ENCODE measurements around the gene VPS13D.

VPS13D gene

GRCh38 chr1:12490532-12491142 lies 260.8 kb downstream of the VPS13D start:
- H3K27me3 Mint-ChIP-seq, result no peaks in the 10 kb centered on the region

GRCh38 chr1:12491656-12492055 lies 261.8 kb downstream of the VPS13D start:
- H3K9me3 Mint-ChIP-seq, result no peaks in the 10 kb centered on the region
- no peaks in the 10 kb centered on the region for H3K27me3 Mint-ChIP-seq
- ATAC-seq (replicated peaks; ENCODE audit: extremely low read depth, poor library complexity, severe bottlenecking) (no peak), DNase-seq (ENCODE audit: low spot score in 2 of 2) (no peak)
- peaks cover 8% of the 10 kb centered on the region for H3K36me3 Mint-ChIP-seq (ENCODE audit: insufficient read depth)
- peaks cover 7% of the 10 kb centered on the region for H3K4me1 Mint-ChIP-seq
- no peak overlapping the region for H3K4me3 Mint-ChIP-seq
- no peak overlapping the region for H3K27ac Mint-ChIP-seq (ENCODE audit: low read depth)

More at GRCh38 chr1:12490532-12491142, 260.8 kb downstream of the VPS13D start:
- ATAC-seq (replicated peaks; ENCODE audit: extremely low read depth, poor library complexity, severe bottlenecking) (no peak), DNase-seq (ENCODE audit: low spot score in 2 of 2) (no peak)
- peaks cover 12% of the 10 kb centered on the region for H3K4me1 Mint-ChIP-seq
- H3K36me3 Mint-ChIP-seq (ENCODE audit: insufficient read depth), result peaks cover 10% of the 10 kb centered on the region
- peak overlapping the region; percentile 55 for H3K27ac Mint-ChIP-seq (ENCODE audit: low read depth)
- no peak overlapping the region for H3K4me3 Mint-ChIP-seq
- H3K9me3 Mint-ChIP-seq, result no peaks in the 10 kb centered on the region

DNA sequence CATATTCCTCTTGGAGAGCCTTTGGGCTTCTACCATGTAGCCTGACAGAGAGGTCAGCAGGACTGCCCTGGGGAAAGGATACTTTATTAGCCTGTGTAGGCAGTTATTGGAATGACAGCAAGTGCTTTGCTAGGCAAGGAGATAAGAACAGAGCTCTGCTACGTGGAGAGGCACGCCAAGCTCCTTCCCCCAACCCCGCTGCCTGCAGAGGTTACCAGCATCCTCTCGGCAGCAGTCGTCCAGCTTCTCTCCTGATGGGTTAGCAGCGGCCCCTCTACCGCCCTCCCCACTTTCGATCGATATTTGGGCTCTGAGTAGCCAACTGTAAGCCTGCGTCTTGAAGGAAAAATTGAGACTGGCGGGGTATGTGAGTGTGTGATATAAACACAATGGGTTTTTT lies 265.9 kb downstream of the VPS13D start:
- Mint-ChIP-seq H3K27ac (ENCODE audit: low read depth) (no peak overlapping the region), H3K4me3 (no peak overlapping the region), H3K27me3 (no peaks in the 10 kb centered on the region), H3K4me1 (no peaks in the 10 kb centered on the region), H3K36me3 (ENCODE audit: insufficient read depth) (peaks cover 15% of the 10 kb centered on the region), H3K9me3 (no peaks in the 10 kb centered on the region)
- ATAC-seq (replicated peaks; ENCODE audit: extremely low read depth, poor library complexity, severe bottlenecking) (no peak), DNase-seq (ENCODE audit: low spot score in 2 of 2) (no peak)

DNA sequence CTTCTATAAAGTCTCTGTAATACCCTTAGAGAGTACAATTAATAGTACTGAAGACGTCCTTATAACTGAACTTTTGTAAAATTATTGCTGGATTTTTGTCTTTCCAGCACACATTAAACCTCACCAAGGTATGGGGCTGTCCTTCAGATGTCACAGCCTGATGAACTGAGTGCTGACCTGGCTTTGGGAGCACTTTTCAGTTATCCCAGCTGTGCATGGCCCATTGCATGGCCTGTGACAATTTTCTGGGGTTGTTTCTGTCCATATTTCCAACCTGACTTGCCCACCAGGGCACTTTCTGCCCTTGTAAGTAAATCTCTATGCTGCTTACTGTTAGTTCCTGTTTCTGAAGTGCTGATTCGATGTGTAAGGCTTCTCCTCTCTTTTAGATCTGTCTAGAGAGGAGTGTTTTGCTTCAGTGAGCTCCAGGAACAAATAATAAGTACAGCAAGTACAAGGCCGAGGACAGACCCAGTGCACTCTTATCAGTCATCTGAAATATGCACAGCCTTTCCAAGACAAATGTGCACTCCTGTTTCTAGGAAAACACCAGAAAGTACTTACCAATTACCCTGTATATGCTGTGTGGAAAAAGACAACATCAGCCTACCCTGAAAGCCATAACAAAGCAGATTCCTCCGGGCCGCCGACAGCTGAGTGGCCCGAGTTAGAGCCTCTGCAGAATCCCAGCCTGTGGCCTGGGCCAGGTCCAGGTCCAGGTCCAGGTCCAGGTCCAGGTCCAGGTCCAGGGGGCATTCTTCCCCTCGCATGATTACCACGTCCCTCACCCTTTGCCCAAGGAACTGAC lies 266.5 kb downstream of the VPS13D start:
- ATAC-seq (replicated peaks; ENCODE audit: extremely low read depth, poor library complexity, severe bottlenecking), result no peak
- Mint-ChIP-seq H3K36me3 (ENCODE audit: insufficient read depth) (peaks cover 15% of the 10 kb centered on the region), H3K27ac (ENCODE audit: low read depth) (no peak overlapping the region)

GRCh38 chr1:12499539-12500240 lies 269.9 kb downstream of the VPS13D start:
- no peak overlapping the region for H3K27ac Mint-ChIP-seq (ENCODE audit: low read depth)
- H3K36me3 Mint-ChIP-seq (ENCODE audit: insufficient read depth), result peaks cover 26% of the 10 kb centered on the region
- H3K4me1 Mint-ChIP-seq, result peaks cover 15% of the 10 kb centered on the region
- no peak overlapping the region for H3K4me3 Mint-ChIP-seq
- no peak for DNase-seq (ENCODE audit: low spot score in 2 of 2)
- H3K27me3 Mint-ChIP-seq, result no peaks in the 10 kb centered on the region
- no peaks in the 10 kb centered on the region for H3K9me3 Mint-ChIP-seq
- no peak for ATAC-seq (replicated peaks; ENCODE audit: extremely low read depth, poor library complexity, severe bottlenecking)

More for the DNA sequence above, 266.5 kb downstream of the VPS13D start:
- no peak overlapping the region for H3K4me3 Mint-ChIP-seq
- no peaks in the 10 kb centered on the region for H3K27me3 Mint-ChIP-seq
- no peak for DNase-seq (ENCODE audit: low spot score in 2 of 2)
- H3K4me1 Mint-ChIP-seq, result no peaks in the 10 kb centered on the region
- no peaks in the 10 kb centered on the region for H3K9me3 Mint-ChIP-seq

DNA sequence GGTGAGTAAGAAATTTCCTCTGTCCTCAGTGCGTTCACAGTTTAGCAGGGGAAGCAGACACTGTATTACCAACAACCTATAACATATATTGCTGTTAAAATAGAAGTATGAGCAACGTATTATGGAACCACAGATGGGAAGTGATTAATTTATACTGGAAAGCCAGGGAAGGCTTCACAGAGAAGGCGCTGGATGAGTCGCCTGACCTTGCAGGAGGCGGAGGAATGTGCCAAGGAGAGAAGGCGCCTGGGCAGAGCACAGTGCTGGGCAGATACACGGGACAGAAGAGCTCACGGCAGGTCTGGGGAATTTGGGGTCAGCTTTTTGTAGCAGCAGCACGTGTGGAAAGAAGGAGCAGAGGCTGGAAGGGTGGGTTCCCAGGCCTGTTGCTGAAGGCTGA lies 271.8 kb downstream of the VPS13D start:
- ATAC-seq (replicated peaks; ENCODE audit: extremely low read depth, poor library complexity, severe bottlenecking) (no peak), DNase-seq (ENCODE audit: low spot score in 2 of 2) (no peak)
- Mint-ChIP-seq H3K27ac (ENCODE audit: low read depth) (peak overlapping the region; percentile 90), H3K36me3 (ENCODE audit: insufficient read depth) (peaks cover 31% of the 10 kb centered on the region), H3K27me3 (no peaks in the 10 kb centered on the region), H3K4me3 (no peak overlapping the region), H3K9me3 (no peaks in the 10 kb centered on the region), H3K4me1 (peaks cover 15% of the 10 kb centered on the region)

- no peak overlapping the region for H3K4me3 Mint-ChIP-seq
- H3K27me3 Mint-ChIP-seq, result no peaks in the 10 kb centered on the region
- no peaks in the 10 kb centered on the region for H3K9me3 Mint-ChIP-seq
- H3K4me1 Mint-ChIP-seq, result peaks cover 15% of the 10 kb centered on the region
- H3K36me3 Mint-ChIP-seq (ENCODE audit: insufficient read depth), result peaks cover 29% of the 10 kb centered on the region
- DNase-seq (ENCODE audit: low spot score in 2 of 2) (no peak), ATAC-seq (replicated peaks; ENCODE audit: extremely low read depth, poor library complexity, severe bottlenecking) (no peak)
- H3K27ac Mint-ChIP-seq (ENCODE audit: low read depth), result peak overlapping the region; percentile 90
Observed at GRCh38 chr1:12502336-12503109, 272.7 kb downstream of the VPS13D start.

- Mint-ChIP-seq H3K27ac (ENCODE audit: low read depth) (peak overlapping the region; percentile 90), H3K9me3 (no peaks in the 10 kb centered on the region), H3K27me3 (no peaks in the 10 kb centered on the region), H3K4me1 (peaks cover 15% of the 10 kb centered on the region), H3K36me3 (ENCODE audit: insufficient read depth) (peaks cover 29% of the 10 kb centered on the region), H3K4me3 (no peak overlapping the region)
- ATAC-seq (replicated peaks; ENCODE audit: extremely low read depth, poor library complexity, severe bottlenecking) (no peak), DNase-seq (ENCODE audit: low spot score in 2 of 2) (no peak)
Observed at GRCh38 chr1:12503709-12504108, 273.9 kb downstream of the VPS13D start.

GRCh38 chr1:12504601-12505000 lies 274.8 kb downstream of the VPS13D start:
- peaks cover 31% of the 10 kb centered on the region for H3K36me3 Mint-ChIP-seq (ENCODE audit: insufficient read depth)
- no peak overlapping the region for H3K4me3 Mint-ChIP-seq
- no peaks in the 10 kb centered on the region for H3K27me3 Mint-ChIP-seq
- peaks cover 22% of the 10 kb centered on the region for H3K4me1 Mint-ChIP-seq
- H3K27ac Mint-ChIP-seq (ENCODE audit: low read depth), result peak overlapping the region; percentile 45
- H3K9me3 Mint-ChIP-seq, result no peaks in the 10 kb centered on the region
- DNase-seq (ENCODE audit: low spot score in 2 of 2) (no peak), ATAC-seq (replicated peaks; ENCODE audit: extremely low read depth, poor library complexity, severe bottlenecking) (no peak)

DNA sequence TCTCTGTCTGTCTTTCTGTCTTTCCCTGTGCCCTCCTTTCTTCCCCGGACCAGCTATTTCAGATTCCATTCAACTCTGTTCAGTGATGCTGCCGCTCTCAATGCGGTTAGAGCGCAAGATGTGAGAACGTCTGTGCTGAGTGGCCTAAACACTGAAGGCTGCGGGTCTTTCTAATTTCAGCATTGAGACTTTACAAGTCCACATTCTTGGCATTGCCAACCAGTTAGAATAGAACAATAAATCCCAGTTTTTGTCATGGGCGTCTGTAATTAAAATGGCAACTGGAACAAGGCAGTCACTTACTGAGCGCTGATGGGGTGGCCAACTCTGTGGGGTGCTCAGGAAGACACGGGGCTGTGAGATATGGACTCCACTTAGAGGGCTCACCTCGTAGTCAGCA lies 275.4 kb downstream of the VPS13D start:
- Mint-ChIP-seq H3K36me3 (ENCODE audit: insufficient read depth) (peaks cover 33% of the 10 kb centered on the region), H3K9me3 (no peaks in the 10 kb centered on the region), H3K4me1 (peaks cover 28% of the 10 kb centered on the region), H3K4me3 (no peak overlapping the region), H3K27ac (ENCODE audit: low read depth) (peak overlapping the region; percentile 45), H3K27me3 (no peaks in the 10 kb centered on the region)
- ATAC-seq (replicated peaks; ENCODE audit: extremely low read depth, poor library complexity, severe bottlenecking) (no peak), DNase-seq (ENCODE audit: low spot score in 2 of 2) (no peak)

GRCh38 chr1:12505639-12506280 lies 275.9 kb downstream of the VPS13D start:
- H3K36me3 Mint-ChIP-seq (ENCODE audit: insufficient read depth), result peaks cover 36% of the 10 kb centered on the region
- ATAC-seq (replicated peaks; ENCODE audit: extremely low read depth, poor library complexity, severe bottlenecking), result no peak
- no peak for DNase-seq (ENCODE audit: low spot score in 2 of 2)
- no peaks in the 10 kb centered on the region for H3K9me3 Mint-ChIP-seq
- H3K4me1 Mint-ChIP-seq, result peaks cover 33% of the 10 kb centered on the region
- no peak overlapping the region for H3K27ac Mint-ChIP-seq (ENCODE audit: low read depth)
- H3K4me3 Mint-ChIP-seq, result no peak overlapping the region
- no peaks in the 10 kb centered on the region for H3K27me3 Mint-ChIP-seq
